ENCODE data around the gene GRK2.

- TF ChIP-seq CTCF (conservative IDR thresholded peaks at IDR 0.05; ENCODE audit: low read length) (no peak), EZH2phosphoT487 (IDR thresholded peaks at IDR 0.05; ENCODE audit: borderline replicate concordance, low read depth, low read length) (no peak)
These were observed 23.2 kb upstream of the GRK2 start for GRCh38 chr11:67243051-67243450.
